SH-SY5Y (cell line): ENCODE data around the gene C3orf62.

Experiments used
- GATA2 ChIP-seq: IDR thresholded peaks from 2 replicates; pipeline ENCODE4 v1.6.1; 2011; ENCODE audit warnings: mild to moderate bottlenecking, low read depth, low read length
- GATA3 ChIP-seq: IDR thresholded peaks from 2 replicates; pipeline ENCODE4 v1.6.1; 2011; ENCODE audit warnings: low read depth, mild to moderate bottlenecking, low read length, moderate library complexity

GRCh38 chr3:49271047-49271446 is 6.0 kb downstream of the C3orf62 start:
- TF ChIP-seq GATA2 (no peak), GATA3 (no peak)
